OCI-M2 (cell line): ENCODE data around the gene SAMD8.
"Not testable (repeated sequence)": the region's sequence is repeated elsewhere in the genome, so short reads cannot be mapped to it uniquely, and the experiment has no call there.

Experiments
- DNase-seq: peaks from one replicate; lab custom pipeline; 2025; ENCODE audit not compliant: unreplicated experiment; lab: John Stamatoyannopoulos, UW

The SAMD8 gene

DNA sequence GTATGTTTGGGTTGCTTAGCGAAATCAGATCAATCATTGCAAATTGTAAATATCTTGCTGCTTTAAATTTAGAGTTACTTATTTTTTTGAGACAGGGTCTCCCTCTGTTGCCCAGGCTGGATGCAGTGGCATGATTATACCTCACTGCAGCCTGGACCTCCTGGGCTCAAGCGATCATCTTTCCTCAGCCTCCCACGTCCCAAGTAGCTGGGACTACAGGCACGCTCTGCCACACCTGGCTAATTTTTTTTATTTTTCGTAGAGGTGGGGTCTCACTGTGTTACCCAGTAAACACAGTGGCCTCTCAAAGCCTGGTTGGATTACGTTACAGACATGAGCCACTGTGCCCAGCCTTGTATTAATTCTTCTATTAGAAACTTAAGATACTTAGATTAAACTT, 100.9 kb downstream of the SAMD8 start:
- no peak for DNase-seq

GRCh38 chr10:75220274-75220673, 108.8 kb downstream of the SAMD8 start:
- no peak for DNase-seq

- not testable (repeated sequence) for DNase-seq
Observed at GRCh38 chr10:75221492-75221891, 110.0 kb downstream of the SAMD8 start.

- no peak for DNase-seq
Observed at GRCh38 chr10:75223507-75223906, 112.1 kb downstream of the SAMD8 start.

DNA sequence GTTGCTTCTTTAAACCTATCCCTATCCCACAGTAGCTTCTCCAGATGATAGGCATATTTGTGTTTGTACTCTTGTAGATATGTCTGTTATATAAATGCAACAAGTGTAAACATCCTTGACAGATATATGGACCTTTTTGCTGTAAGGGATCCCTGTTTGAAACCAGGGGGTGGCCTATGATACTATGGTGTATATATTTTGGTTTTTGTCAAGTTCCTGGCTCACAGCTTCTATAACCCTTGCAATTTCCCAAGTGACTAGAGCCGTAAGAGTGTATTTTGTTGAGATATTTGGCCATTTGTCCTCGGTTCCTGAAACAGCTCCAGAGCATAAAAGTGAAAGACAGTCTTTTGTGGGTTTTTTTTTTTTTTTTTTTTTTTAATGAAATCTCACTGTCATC, 114.6 kb downstream of the SAMD8 start:
- DNase-seq, result no peak

DNA sequence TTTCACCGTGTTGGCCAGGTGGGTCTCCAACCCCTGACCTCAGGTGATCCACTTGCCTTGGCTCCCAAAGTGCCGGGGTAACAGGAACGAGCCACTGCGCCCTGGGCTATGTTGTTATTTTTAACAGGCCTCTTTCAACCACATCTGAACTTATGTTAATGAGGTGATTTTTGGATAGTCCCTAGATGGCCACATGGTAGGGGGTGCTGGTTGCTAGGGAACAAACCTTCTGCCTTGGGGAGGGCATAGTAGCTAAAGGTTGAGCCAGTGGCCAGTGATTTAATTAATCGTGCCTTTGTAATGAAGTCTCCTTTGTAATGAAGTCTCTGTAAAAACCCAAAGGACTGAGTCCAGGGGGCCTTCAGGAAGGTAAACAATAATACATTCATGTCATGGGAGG, 115.2 kb downstream of the SAMD8 start:
- DNase-seq, result no peak

DNA sequence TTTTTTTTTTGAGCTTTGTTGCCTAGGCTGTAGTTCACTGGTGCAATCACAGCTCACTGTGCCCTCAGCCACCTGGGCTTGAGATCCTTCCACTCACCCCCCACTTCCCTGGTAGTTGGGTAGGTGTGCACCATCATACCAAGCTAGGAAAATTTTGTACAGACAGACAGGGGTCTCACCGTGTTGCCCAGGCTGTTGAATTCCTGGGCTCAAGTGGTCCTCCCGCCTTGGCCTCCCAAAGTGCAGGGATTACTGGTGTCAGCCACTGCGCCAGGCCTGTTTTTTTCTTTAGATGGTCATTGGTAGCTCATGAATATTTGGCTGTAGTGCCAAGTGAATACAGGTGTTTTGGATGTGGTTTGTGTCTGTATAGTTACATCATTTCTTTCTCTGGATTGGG, 116.8 kb downstream of the SAMD8 start:
- DNase-seq, result no peak

DNA sequence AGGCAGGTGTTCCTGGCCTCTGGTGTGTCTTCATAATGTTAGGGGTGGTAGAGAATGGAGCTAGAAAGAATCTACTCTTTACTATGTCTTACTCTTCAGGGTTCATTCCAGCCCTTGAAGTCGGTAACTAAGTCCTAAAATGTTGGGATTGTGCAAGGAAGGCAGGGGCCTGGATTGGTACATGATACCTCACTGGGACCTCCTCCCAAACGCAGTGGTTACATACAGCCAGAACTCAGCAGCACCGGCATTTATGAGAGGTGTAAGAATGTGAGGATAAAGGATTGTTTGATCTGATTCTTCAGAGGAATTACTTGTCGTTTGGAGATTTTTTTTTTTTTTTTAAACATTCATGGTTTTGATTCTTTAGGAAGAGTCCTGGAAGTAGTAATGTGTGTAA, 117.4 kb downstream of the SAMD8 start:
- no peak for DNase-seq

- no peak for DNase-seq
Observed at GRCh38 chr10:75229971-75230370, 118.5 kb downstream of the SAMD8 start.

- DNase-seq, result peak; percentile 35
Observed at GRCh38 chr10:75230600-75231038, 119.2 kb downstream of the SAMD8 start.
